Esophagus (tissue), 2 donors: ENCODE results near the gene SLC25A31. TPM values are rescaled to one million over a fixed set of nuclear protein-coding genes. Genes with fewer than 3 reads are reported as not detected.

Experiments used
- H3K27ac ChIP-seq, 2 donors: one replicate each; pipeline ENCODE4 v1.5.1; 2013; ENCODE audit warnings: low read depth in 2 of 2, mild to moderate bottlenecking in 2 of 2, inconsistent platforms in 1 of 2, low read length in 1 of 2, moderate library complexity in 1 of 2
- H3K27me3 ChIP-seq, 2 donors: one replicate each; pipeline ENCODE4 v1.6.1; 2013; ENCODE audit warnings: low read length in 2 of 2, control low read depth in 1 of 2, mild to moderate bottlenecking in 1 of 2; ENCODE audit not compliant: insufficient read depth in 2 of 2, control insufficient read depth in 1 of 2
- H3K36me3 ChIP-seq, 2 donors: one replicate each; pipeline ENCODE4 v1.6.1; 2013; ENCODE audit warnings: low read length in 1 of 2; ENCODE audit not compliant: control insufficient read depth in 2 of 2, insufficient read depth in 2 of 2
- H3K4me1 ChIP-seq, 2 donors: one replicate each; pipeline ENCODE4 v1.6.1; 2013; ENCODE audit warnings: low read length in 1 of 2; ENCODE audit not compliant: control insufficient read depth in 2 of 2, insufficient read depth in 2 of 2
- H3K4me3 ChIP-seq, 2 donors: one replicate each; pipeline ENCODE4 v1.5.1; 2013; ENCODE audit warnings: low read length in 2 of 2, mild to moderate bottlenecking in 2 of 2, low read depth in 1 of 2, moderate library complexity in 1 of 2
- H3K9me3 ChIP-seq, 2 donors: one replicate each; pipeline ENCODE4 v1.6.1; 2013; ENCODE audit warnings: mild to moderate bottlenecking in 2 of 2, low read depth in 1 of 2, low read length in 1 of 2, moderate library complexity in 1 of 2; ENCODE audit not compliant: control insufficient read depth in 2 of 2, insufficient read depth in 1 of 2
- WGBS, 2 donors: extraction: QIAGEN DNeasy Blood & Tissue Kit; methylation state at CpG; one replicate each; pipeline ENCODE4 v1.1.7; 2013; 5-methylcytosine and 5-hydroxymethylcytosine counted together
- polyA plus RNA-seq, 2 donors: library from polyadenylated mRNA; stranded (reverse); fragments of 200-250 nt; gene quantifications; one replicate each; pipeline ENCODE4 v1.2.3, GENCODE V29; 2013
- donor health status: healthy with polysubstance abuse.
- donor health status: Bipolar disorder and iron deficiency.

Gene SLC25A31
- polyA plus RNA-seq, result not detected

DNA sequence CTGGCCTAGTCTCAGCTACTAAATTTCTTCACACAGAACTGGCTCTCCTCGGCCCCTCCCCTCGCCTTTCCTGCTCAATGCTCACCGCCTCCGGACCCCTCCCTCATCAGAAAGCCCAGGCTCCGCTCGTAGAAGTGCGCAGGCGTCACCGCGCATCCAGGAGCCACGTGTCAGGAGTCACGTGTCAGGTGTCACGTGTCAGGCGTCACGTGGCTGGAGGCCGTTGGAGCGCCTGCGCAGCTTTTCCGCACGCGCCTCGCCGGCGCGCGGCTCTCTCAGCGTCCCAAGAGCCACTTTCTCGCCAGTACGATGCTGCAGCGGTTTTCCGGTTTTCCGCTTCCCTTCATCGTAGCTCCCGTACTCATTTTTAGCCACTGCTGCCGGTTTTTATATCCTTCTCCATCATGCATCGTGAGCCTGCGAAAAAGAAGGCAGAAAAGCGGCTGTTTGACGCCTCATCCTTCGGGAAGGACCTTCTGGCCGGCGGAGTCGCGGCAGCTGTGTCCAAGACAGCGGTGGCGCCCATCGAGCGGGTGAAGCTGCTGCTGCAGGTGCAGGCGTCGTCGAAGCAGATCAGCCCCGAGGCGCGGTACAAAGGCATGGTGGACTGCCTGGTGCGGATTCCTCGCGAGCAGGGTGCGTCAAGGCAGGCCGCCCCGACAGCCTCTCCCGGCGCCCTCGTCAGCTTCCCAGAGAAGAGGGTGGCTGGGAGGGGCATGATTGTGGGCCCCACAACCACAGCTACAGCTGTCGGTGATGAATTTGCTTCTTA lies at the start of gene SLC25A31:
SLC25A31 (plus strand) TSS at position 259 of the 772 bp plus-strand sequence; CDS start at position 405, 146 bp downstream.
- Histone ChIP-seq H3K27me3 (no peaks in the 10 kb centered on the region), H3K36me3 (no peaks in the 10 kb centered on the region), H3K27ac (no peak within 1 kb of the TSS), H3K4me1 (no peaks in the 10 kb centered on the region), H3K4me3 (no peak within 1 kb of the TSS), H3K9me3 (no peaks in the 10 kb centered on the region)
- 95% methylated on average over 64 of the region's 64 CpGs for WGBS, 2 donors

DNA sequence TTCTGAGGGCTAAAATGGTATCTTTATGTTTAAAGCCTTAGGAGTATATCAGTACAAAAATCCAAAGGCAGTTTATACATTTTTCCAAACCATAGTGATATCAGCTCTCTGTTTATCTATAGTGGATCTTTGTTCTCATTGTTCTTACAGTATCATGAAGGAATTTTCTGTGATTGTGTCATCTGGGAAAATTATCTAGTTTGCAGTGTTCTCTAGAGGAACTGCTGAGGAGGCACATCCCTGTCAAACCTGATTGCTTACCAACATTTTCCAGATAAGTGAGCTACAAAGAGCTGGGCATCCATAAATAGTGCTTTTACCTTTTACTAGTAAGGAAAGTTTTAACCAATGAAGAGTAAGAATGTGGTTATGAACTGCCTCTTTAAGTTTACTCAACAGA lies 44.9 kb upstream of the SLC25A31 start:
- no peaks in the 10 kb centered on the region for H3K27me3 ChIP-seq
- no peaks in the 10 kb centered on the region for H3K4me1 ChIP-seq
- H3K4me3 ChIP-seq, result no peak overlapping the region
- H3K36me3 ChIP-seq, result no peaks in the 10 kb centered on the region
- no peak overlapping the region for H3K27ac ChIP-seq
- H3K9me3 ChIP-seq, result no peaks in the 10 kb centered on the region

DNA sequence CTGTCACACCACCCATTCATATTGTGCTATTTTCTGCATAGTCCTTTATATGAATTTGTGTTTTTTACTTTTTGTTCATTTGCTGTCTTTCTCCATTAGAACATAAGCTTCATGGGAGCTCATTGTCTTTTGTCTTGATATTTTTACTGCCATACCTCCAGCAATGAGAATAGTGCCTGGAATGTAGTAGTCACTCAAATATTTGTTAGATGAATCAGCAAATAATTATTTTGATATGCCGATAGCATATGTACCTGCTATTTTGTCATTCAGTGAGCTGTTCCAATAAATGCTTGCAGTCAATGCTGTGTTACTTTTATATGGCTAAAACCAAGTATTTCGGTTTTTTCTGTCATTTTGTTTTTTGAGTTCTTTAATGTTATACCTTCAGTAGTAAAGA lies 43.5 kb upstream of the SLC25A31 start:
- H3K27ac ChIP-seq, result no peak overlapping the region
- no peaks in the 10 kb centered on the region for H3K4me1 ChIP-seq
- 79% methylated on average over 2 of the region's 2 CpGs for WGBS, 2 donors
- H3K4me3 ChIP-seq, result no peak overlapping the region
- H3K36me3 ChIP-seq, result no peaks in the 10 kb centered on the region
- H3K9me3 ChIP-seq, result no peaks in the 10 kb centered on the region
- no peaks in the 10 kb centered on the region for H3K27me3 ChIP-seq

DNA sequence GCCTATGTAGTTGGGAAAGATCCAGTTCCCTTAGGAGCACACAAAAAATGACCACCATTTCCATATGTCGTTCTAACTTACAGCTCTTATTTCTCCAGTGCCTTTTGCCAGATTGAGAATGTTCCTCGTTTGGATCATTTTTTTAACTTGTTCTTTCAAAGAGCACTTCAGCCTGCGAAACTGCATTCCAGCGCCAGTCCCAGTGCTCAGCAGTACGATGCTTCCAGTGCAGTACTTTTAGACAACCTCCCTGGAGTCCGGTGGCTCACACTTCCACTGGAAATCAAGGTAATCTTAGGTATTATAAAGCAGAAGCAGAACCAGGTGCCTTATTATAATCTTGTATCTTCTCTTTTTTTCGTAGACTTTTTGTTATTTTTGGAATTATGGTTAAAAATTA lies 42.6 kb upstream of the SLC25A31 start:
- no peaks in the 10 kb centered on the region for H3K4me1 ChIP-seq
- no peak overlapping the region for H3K4me3 ChIP-seq
- no peaks in the 10 kb centered on the region for H3K36me3 ChIP-seq
- 88 to 90% methylated on average over 7 of the region's 7 CpGs for WGBS, 2 donors
- H3K27ac ChIP-seq, result no peak overlapping the region
- no peaks in the 10 kb centered on the region for H3K27me3 ChIP-seq
- no peaks in the 10 kb centered on the region for H3K9me3 ChIP-seq

DNA sequence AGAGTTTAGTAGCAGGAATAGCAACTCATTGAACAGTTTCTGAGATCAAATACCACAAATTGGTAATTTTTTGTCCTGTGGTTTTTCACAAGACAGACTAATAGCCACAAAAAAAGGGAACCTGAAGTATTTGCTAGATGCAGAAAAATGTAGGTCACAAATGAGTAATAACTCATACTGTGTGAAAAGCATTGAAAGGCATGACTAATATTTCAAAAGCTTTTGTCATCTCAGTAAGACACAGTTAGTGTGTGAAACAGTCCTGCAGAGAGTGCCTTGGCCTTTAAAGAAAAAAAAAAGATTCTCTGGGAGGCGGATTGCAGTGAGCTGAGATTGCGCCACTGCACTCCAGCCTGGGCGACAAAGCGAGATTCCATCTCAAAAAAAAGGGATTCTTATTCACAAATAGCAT lies 31.4 kb upstream of the SLC25A31 start:
- Histone ChIP-seq H3K4me1 (no peaks in the 10 kb centered on the region), H3K27me3 (no peaks in the 10 kb centered on the region), H3K36me3 (no peaks in the 10 kb centered on the region), H3K4me3 (no peak overlapping the region), H3K27ac (no peak overlapping the region), H3K9me3 (no peaks in the 10 kb centered on the region)
- WGBS, 2 donors, result 67 to 80% methylated on average over 4 of the region's 4 CpGs

DNA sequence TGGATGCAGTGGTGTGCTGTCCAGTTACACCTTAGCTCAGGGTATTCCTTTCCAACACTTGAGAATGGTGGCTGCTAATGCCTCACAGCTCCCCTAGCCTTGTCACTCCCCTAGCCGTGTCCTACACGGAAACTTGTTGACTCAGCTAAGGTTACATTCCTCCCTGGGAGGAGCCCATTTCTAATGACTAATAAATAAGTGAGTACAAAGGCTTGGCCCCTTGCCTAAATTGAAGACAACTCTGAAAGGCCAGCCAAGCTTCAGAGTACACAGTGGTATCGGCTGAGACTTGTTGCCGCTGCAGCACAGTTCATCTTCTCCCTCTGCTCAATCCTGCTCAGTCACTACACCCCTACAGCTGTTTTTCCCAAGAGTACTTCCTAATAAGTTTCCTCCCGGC lies 21.2 kb upstream of the SLC25A31 start:
- Histone ChIP-seq H3K4me1 (no peaks in the 10 kb centered on the region), H3K4me3 (no peak overlapping the region), H3K36me3 (peaks cover 3 to 4% of the 10 kb centered on the region in 2 donors), H3K9me3 (no peaks in the 10 kb centered on the region), H3K27me3 (no peaks in the 10 kb centered on the region), H3K27ac (peak overlapping the region; percentile 81 to 88)
- 26 to 30% methylated on average over 5 of the region's 5 CpGs for WGBS, 2 donors

DNA sequence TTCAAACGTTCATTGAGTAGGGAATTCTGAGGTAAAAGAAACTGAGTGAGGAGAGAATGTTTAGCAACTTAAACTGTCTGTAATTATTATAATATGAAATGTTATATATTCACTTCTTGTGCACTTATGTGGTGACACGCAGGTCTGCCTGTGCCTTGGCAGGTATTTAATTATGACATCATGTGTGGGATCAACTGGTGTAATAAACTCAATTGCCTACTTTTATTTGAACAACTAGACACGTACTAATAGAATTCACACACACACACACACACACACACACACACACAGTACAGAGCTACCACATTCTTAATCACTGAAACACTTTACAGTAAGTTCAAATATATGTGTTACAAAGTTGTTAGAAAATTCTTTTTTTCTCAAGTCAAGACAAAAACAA lies 20.7 kb upstream of the SLC25A31 start:
- 36 to 49% methylated on average over 3 of the region's 3 CpGs for WGBS, 2 donors
- H3K36me3 ChIP-seq, result peaks cover 3 to 4% of the 10 kb centered on the region in 2 donors
- H3K9me3 ChIP-seq, result no peaks in the 10 kb centered on the region
- H3K4me3 ChIP-seq, result no peak overlapping the region
- H3K27ac ChIP-seq, result peak overlapping the region in 1 of 2 donors; percentile 81
- no peaks in the 10 kb centered on the region for H3K27me3 ChIP-seq
- H3K4me1 ChIP-seq, result no peaks in the 10 kb centered on the region

DNA sequence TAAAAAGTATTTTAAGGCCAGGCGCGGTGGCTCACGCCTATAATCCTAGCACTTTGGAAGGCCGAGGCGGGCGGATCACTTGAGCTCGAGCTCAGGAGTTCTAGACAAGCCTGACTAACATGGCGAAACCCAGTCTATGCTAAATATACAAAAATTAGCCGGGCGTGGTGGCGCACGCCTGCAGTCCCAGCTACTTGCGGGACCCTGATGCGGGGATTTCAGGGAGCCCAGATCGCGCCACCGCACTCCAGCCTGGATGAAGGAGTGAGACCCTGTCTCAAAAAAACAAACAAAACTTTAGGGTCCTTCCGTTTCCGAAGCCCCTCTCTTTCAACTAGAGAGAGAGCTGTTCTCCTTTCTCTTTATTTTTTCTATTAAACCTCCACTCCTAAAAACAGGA lies 1.2 kb downstream of the SLC25A31 start:
- no peaks in the 10 kb centered on the region for H3K9me3 ChIP-seq
- H3K4me1 ChIP-seq, result no peaks in the 10 kb centered on the region
- H3K27ac ChIP-seq, result no peak overlapping the region
- no peak overlapping the region for H3K4me3 ChIP-seq
- H3K27me3 ChIP-seq, result no peaks in the 10 kb centered on the region
- no peaks in the 10 kb centered on the region for H3K36me3 ChIP-seq
- 92 to 93% methylated on average over 19 of the region's 19 CpGs for WGBS, 2 donors

DNA sequence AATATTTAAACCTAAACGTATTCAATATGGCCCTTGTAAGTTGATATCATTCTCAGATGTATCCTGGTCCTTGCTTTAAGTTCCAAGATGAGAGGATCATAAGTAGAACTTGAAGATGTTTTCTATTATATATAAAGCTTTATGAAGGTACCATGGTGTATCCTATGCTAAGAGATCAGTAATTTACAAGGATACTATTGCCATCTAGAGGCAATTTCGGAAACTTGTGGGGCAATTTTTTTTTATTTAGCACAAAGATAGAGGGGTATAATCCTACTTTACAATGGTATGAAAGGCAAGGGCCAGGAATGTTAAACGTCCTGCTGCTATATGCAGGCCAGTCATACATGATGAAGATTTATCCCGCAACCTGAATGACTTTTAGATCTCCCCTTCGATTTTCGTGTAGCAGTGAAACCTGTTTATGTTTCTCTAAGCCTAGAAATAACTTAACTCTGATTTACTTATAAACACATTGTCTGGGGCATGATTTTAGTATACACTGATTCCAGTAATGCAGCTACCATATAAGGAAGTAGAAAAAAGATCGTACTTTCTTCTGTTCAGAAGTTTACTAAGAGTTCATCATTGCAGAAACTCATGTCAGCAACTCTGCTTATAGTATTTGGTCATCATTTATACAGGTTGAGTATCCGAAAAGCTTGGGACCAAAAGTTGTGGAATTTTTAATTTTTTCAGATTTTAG lies 2.6 kb downstream of the SLC25A31 start:
- WGBS, 2 donors, result 15 to 18% methylated on average over 8 of the region's 8 CpGs
- H3K9me3 ChIP-seq, result no peaks in the 10 kb centered on the region
- H3K4me3 ChIP-seq, result no peak overlapping the region
- no peaks in the 10 kb centered on the region for H3K27me3 ChIP-seq
- H3K36me3 ChIP-seq, result no peaks in the 10 kb centered on the region
- no peak overlapping the region for H3K27ac ChIP-seq
- no peaks in the 10 kb centered on the region for H3K4me1 ChIP-seq

DNA sequence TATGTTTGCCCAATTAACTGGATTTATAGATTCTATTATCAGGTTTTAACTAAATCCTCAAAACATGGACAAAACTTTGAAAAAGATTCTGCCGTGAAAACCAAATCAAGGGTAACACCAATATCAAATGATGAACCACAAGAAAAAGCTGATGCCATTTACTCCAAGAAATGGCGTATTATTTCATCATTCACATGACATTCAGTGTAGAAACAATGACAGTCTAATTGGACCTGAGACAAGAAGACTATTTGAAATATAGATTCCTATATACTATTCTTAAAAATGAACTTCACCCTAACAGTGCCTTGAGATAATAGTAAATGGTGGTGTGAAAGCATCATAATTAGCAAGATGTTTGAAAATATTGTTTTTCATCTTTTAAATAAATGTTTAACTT lies 4.8 kb downstream of the SLC25A31 start:
- no peaks in the 10 kb centered on the region for H3K4me1 ChIP-seq
- no peaks in the 10 kb centered on the region for H3K27me3 ChIP-seq
- H3K9me3 ChIP-seq, result no peaks in the 10 kb centered on the region
- 77 to 88% methylated on average over 2 of the region's 2 CpGs for WGBS, 2 donors
- H3K4me3 ChIP-seq, result no peak overlapping the region
- no peaks in the 10 kb centered on the region for H3K36me3 ChIP-seq
- no peak overlapping the region for H3K27ac ChIP-seq
